Adipocyte (in vitro differentiated cells): ENCODE data around the gene GMDS.

ENCODE experiments used
- DNase-seq: peaks from one replicate; pipeline ENCODE4 v3.0.0-alpha.2; 2015; ENCODE audit warnings: low read depth
- H3K27me3 ChIP-seq: replicated peaks from 2 replicates; pipeline ENCODE4 v1.7.0; 2013; ENCODE audit warnings: mild to moderate bottlenecking, low read length, moderate library complexity; ENCODE audit not compliant: control insufficient read depth, insufficient read depth
- H3K36me3 ChIP-seq: 2 replicates; pipeline ENCODE4 v1.7.0; 2013; ENCODE audit warnings: low read length, mild to moderate bottlenecking, moderate library complexity; ENCODE audit not compliant: control insufficient read depth, insufficient read depth, severe bottlenecking
- H3K4me1 ChIP-seq: 2 replicates; pipeline ENCODE4 v1.7.0; 2013; ENCODE audit warnings: mild to moderate bottlenecking, low read length, moderate library complexity; ENCODE audit not compliant: control insufficient read depth, insufficient read depth
- H3K4me3 ChIP-seq: 2 replicates; pipeline ENCODE4 v1.7.0; 2013; ENCODE audit warnings: mild to moderate bottlenecking, low read length, moderate library complexity
- H3K9ac ChIP-seq: 2 replicates; pipeline ENCODE4 v1.7.0; 2013; ENCODE audit warnings: mild to moderate bottlenecking, low read length, moderate library complexity
- H3K9me3 ChIP-seq: 2 replicates; pipeline ENCODE4 v1.7.0; 2013; ENCODE audit warnings: mild to moderate bottlenecking, low read length, moderate library complexity; ENCODE audit not compliant: control insufficient read depth

Gene GMDS

GRCh38 chr6:1622220-1622850 lies 623.1 kb downstream of the GMDS start:
- Histone ChIP-seq H3K4me1 (no peaks in the 10 kb centered on the region), H3K36me3 (no peaks in the 10 kb centered on the region), H3K4me3 (no peak overlapping the region), H3K27me3 (peaks cover 26% of the 10 kb centered on the region), H3K9ac (no peak overlapping the region), H3K9me3 (no peaks in the 10 kb centered on the region)
- no peak for DNase-seq

DNA sequence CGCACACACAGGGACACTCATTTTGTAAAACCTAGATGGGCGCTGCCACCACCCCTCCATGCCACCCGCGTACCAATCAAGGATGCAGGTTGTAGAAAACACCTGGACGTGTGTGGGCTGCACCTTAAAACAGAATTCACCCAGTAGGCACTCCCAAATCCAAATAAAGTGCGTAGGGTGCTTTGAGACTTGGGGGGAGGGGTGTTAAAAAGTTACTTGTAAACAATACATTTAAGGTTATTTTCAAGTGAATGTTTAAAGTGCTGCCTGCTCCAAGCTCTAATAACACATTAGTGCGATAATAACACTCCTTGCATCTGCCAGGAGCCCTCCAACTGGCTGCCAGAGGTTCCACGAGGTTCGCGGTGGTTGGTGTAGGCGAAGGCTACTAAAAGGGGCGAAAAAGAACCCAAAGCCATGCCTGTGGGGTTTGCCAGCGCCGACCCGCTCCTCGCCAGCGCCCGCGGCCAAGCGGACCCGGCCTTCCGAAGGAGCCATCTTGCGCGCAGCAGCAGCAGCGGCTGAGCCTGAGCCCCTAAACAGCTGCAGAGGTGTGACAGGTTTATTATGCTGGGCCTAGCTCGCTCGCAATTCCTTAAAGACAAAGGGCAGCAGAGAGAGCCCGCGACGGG lies 624.2 kb downstream of the GMDS start:
- peaks cover 15% of the 10 kb centered on the region for H3K27me3 ChIP-seq
- no peaks in the 10 kb centered on the region for H3K36me3 ChIP-seq
- no peaks in the 10 kb centered on the region for H3K9me3 ChIP-seq
- H3K4me3 ChIP-seq = no peak overlapping the region
- no peaks in the 10 kb centered on the region for H3K4me1 ChIP-seq
- H3K9ac ChIP-seq = no peak overlapping the region
- DNase-seq = no peak

GRCh38 chr6:1620504-1621069 lies 624.8 kb downstream of the GMDS start:
- peaks cover 9% of the 10 kb centered on the region for H3K27me3 ChIP-seq
- H3K36me3 ChIP-seq = no peaks in the 10 kb centered on the region
- no peak for DNase-seq
- H3K4me3 ChIP-seq = no peak overlapping the region
- H3K9ac ChIP-seq = no peak overlapping the region
- no peaks in the 10 kb centered on the region for H3K4me1 ChIP-seq
- no peaks in the 10 kb centered on the region for H3K9me3 ChIP-seq

GRCh38 chr6:1619673-1620503 lies 625.5 kb downstream of the GMDS start:
- Histone ChIP-seq H3K4me3 (peak overlapping the region; percentile 54), H3K36me3 (no peaks in the 10 kb centered on the region), H3K27me3 (peaks cover 9% of the 10 kb centered on the region), H3K9ac (no peak overlapping the region), H3K9me3 (no peaks in the 10 kb centered on the region), H3K4me1 (no peaks in the 10 kb centered on the region)
- no peak for DNase-seq

DNA sequence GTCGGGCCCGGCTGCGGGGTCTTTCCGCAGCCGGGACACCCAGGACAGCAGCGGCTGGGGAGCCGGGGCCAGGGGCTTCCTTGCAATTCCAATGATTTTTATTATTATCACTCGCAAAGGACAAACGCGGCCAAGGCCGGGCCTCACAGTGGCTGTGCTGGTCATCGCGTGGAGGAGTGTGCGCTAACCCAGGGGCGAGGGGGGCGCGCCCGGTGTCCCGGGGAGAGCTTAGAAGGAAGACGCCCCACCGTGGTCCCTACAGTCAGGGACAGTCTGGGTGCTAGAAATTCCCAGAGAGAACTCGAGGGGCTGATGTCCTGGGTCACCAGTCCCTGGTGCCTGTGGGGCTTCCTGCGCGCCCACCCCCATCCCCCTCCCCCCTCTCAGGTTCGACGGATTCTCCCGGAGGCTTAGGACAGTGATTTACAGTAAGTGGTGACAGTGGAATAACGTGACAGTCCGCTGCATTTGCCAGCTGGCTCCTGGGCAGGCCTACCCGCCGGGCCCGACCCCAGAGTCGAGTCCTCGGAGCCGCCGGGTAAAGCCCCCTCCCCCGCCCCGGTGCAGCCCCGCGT lies 626.2 kb downstream of the GMDS start:
- DNase-seq = no peak
- Histone ChIP-seq H3K4me3 (no peak overlapping the region), H3K27me3 (peaks cover 9% of the 10 kb centered on the region)

GRCh38 chr6:1618311-1619097 lies 626.9 kb downstream of the GMDS start:
- Histone ChIP-seq H3K9me3 (no peaks in the 10 kb centered on the region), H3K36me3 (no peaks in the 10 kb centered on the region), H3K4me1 (no peaks in the 10 kb centered on the region), H3K4me3 (no peak overlapping the region), H3K27me3 (peaks cover 9% of the 10 kb centered on the region), H3K9ac (no peak overlapping the region)
- DNase-seq = no peak

More for the DNA sequence above, 626.2 kb downstream of the GMDS start:
- Histone ChIP-seq H3K4me1 (no peaks in the 10 kb centered on the region), H3K9ac (no peak overlapping the region), H3K36me3 (no peaks in the 10 kb centered on the region), H3K9me3 (no peaks in the 10 kb centered on the region)

DNA sequence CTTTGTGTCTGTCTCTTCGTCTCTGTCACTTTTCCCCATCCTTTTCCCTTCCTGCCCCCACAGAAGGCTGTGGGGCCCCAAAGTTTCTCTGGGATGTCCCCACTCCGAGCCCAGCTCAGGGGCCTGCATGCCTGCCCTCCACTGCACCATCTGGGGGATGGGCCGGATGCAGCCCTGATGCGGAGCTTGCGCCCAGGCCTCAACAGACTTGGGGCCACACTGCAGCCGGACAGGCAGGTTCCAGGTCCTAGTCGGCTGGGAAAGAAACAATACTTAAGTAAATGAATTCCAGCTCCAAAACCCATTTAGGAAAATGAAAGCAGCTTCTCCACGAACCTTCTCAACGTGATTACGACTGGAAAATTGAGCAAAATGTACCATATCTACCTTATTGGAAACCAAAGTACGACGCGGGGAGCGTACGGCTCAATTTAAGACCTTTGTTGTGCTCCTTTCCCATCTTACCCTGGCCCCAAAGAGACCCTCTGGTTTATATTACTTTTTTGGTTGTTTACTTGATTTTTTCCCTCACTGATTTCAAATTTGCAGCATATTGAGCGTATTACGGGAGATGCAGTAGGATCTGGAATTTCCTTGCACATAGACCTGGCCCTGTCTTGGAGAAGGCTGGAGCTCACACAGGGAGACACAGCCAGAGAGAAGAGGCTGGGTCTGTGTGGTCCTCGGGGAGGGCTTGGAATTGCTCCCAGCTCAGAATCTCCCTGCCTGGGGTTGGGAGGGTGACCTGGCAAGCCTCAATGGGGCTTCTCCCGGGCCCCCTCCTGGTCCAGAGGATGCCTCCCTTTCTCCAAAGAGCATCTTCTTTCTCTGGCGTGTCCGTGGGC lies 627.7 kb downstream of the GMDS start:
- Histone ChIP-seq H3K9ac (no peak overlapping the region), H3K36me3 (no peaks in the 10 kb centered on the region), H3K27me3 (peaks cover 9% of the 10 kb centered on the region), H3K4me3 (no peak overlapping the region), H3K4me1 (peaks cover 7% of the 10 kb centered on the region), H3K9me3 (no peaks in the 10 kb centered on the region)
- no peak for DNase-seq

DNA sequence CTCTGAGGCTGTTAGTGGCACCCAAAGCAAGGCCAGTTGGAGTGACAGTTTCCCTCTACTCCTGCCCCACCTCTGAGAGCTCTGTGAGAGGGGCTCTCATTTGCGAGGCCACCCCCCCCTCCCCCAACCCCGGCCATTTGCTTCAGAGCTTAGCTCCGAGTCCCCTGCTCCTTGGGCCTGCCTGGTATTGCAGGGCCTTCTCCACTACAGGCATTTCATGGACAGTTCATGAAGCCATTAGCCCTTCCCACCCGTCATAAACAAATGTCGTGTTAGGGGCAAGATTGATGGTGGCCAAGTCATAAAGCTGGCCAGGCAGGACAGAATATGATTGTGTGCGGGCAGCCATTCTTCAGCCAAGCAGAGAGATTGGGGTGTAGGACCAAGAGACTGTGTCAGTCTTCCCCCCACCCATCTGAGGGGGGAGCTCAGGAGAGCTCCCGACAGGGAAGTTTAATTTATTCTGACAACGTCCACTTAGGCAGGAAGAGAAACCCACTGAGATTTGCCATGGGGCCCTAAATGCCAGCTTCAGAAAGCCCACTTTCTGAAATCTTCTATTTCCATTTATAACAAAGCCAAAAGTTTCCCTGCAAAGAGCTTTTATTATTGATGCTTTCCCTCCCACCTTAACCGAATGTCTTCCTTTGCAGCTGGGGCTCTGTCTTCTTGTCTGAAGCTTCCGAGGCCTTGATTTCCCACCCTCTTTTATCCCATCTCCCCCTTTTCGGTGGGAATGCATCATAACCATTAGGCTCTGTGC lies 628.5 kb downstream of the GMDS start:
- Histone ChIP-seq H3K9me3 (no peaks in the 10 kb centered on the region), H3K4me1 (peaks cover 13% of the 10 kb centered on the region), H3K4me3 (no peak overlapping the region), H3K9ac (no peak overlapping the region), H3K36me3 (no peaks in the 10 kb centered on the region), H3K27me3 (peaks cover 9% of the 10 kb centered on the region)
- DNase-seq = no peak

DNA sequence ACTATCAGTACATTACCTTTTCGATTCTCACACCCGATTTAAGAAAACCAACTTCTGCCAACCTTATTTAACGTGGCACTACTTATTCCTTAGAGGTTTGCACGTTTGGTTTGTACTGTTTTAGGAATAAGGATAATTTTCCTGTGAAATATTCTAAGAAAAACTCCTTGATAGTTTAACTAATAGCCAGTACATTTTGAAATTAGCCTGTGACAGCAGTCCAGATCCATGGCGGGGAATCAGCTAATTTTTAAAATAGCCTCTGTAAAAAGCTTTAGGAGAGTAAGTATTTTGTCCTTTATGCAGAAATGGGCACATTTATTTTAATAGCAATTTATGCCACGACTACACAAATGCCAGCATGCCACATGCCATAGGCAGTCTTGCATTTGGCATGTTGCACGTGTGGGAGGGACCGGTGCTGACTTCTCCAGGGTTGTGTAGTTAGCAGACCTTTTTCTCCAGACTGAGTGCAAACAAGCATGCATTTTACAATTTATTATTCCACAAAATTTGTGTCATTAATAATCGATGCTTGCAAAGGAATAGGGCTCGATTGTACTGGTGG lies 629.5 kb downstream of the GMDS start:
- Histone ChIP-seq H3K4me1 (peaks cover 13% of the 10 kb centered on the region), H3K4me3 (no peak overlapping the region), H3K9me3 (no peaks in the 10 kb centered on the region), H3K9ac (no peak overlapping the region), H3K27me3 (peaks cover 5% of the 10 kb centered on the region), H3K36me3 (no peaks in the 10 kb centered on the region)
- no peak for DNase-seq
